ENCODE measurements around the gene HERPUD2.

- no peak for TF ChIP-seq CTCF (IDR thresholded peaks at IDR 0.05; ENCODE audit: low read depth, low read length, poor library complexity, severe bottlenecking)
- TF ChIP-seq EZH2phosphoT487 (IDR thresholded peaks at IDR 0.05; ENCODE audit: borderline replicate concordance, low read length): no peak
Measured at GRCh38 chr7:35727571-35727970, 32.6 kb upstream of the HERPUD2 start.
